ENCODE results near the gene SLC34A3.

DNA sequence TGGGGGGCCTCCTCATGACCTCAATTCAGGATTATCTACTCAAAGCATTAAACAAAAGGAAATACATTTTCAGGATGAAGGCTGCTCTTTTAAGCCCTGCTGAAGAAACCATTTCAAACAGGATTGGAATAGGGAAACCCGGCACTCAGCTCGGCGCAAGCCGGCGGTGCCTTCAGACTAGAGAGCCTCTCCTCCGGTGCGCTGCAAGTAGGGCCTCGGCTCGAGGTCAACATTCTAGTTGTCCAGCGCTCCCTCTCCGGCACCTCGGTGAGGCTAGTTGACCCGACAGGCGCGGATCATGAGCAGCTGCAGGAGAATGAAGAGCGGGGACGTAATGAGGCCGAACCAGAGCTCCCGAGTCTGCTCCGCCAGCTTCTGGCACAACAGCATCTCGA, 26.0 kb upstream of the SLC34A3 start:
- no peak for TF ChIP-seq CTCF (IDR thresholded peaks at IDR 0.05)
- no peak for TF ChIP-seq EZH2 (IDR thresholded peaks at IDR 0.05)

Data from neural progenitor cell (in vitro differentiated cells).